Measurements from ENCODE around the gene OR10A5.
"Not testable (repeated sequence)": the region's sequence is repeated elsewhere in the genome, so short reads cannot be mapped to it uniquely, and the experiment has no call there.

The OR10A5 gene

GRCh38 chr11:6876325-6876724 lies 30.8 kb downstream of the OR10A5 start, which contains the start of gene OR10A4:
Gene OR10A4, plus strand, starts transcription at chr11:6876625. Its CDS starts 23 bp downstream, at chr11:6876648.
- no peak for DNase-seq (ENCODE audit: low read depth in 2 of 2)

GRCh38 chr11:6876914-6877313 lies 31.4 kb downstream of the OR10A5 start:
- no peak for DNase-seq (ENCODE audit: low read depth in 2 of 2)

DNA sequence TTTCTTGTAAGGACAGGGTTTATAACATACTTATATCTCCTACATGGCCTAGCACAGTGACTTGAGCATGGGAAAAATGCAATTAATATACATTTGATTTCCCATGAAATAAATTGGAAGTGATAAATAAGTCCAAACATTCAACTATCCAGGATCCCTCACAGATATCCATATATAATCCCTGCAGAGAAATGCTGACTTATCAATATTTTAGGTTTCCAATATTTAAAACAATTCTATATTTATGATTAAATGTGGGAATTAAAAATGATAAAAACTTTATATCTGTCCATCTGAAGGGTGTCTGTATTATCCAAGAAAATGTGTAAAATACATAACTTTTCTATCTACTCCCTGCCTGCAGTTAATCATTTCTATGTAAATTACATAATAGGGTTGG lies 37.3 kb downstream of the OR10A5 start:
- DNase-seq (ENCODE audit: low read depth in 2 of 2): no peak

DNA sequence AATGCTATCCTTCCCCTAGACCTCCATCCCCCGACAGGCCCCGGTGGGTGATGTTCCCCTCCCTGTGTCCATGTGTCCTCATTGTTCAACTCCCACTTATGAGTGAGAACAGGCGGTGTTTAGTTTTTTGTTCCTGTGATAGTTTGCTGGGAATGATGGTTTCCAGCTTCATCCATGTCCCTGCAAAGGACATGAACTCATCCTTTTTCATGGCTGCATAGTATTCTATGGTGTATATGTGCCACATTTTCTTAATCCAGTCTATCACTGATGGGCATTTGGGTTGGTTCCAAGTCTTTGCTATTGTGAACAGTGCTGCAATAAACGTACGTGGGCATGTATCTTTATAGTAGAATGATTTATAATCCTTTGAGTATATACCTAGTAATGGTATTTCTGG lies 42.2 kb downstream of the OR10A5 start:
- DNase-seq (ENCODE audit: low read depth in 2 of 2): not testable (repeated sequence)

- DNase-seq (ENCODE audit: low read depth in 2 of 2): no peak
Measured at GRCh38 chr11:6888830-6889229, 43.3 kb downstream of the OR10A5 start.

DNA sequence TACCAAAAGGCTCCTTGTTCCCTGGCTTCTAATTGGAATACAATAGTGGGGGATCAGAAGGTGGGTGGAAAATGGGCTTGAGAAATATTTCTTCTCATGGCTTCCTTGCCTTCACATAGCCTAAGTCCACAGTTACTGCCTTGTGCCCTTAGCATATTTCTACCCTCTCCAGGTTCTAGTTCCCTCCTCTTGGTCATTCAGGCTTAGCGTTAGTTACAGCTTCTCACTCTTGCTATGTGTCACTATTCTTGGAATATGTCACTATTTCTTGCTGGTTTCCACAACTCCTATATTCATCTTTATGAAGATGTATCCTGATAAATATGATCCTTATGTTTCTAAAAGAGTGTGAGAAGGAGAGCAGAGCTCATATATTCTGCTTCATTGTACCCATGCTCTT lies 44.4 kb downstream of the OR10A5 start:
- DNase-seq (ENCODE audit: low read depth in 2 of 2): no peak

- no peak for DNase-seq (ENCODE audit: low read depth in 2 of 2)
Measured at GRCh38 chr11:6892400-6892799, 46.9 kb downstream of the OR10A5 start, which contains the start of gene OR2D2. Gene OR2D2, minus strand, starts transcription at chr11:6892500. Its CDS starts 0 bp downstream, at chr11:6892500.

GRCh38 chr11:6894097-6894496 lies 48.6 kb downstream of the OR10A5 start:
- DNase-seq (ENCODE audit: low read depth in 2 of 2): no peak

DNA sequence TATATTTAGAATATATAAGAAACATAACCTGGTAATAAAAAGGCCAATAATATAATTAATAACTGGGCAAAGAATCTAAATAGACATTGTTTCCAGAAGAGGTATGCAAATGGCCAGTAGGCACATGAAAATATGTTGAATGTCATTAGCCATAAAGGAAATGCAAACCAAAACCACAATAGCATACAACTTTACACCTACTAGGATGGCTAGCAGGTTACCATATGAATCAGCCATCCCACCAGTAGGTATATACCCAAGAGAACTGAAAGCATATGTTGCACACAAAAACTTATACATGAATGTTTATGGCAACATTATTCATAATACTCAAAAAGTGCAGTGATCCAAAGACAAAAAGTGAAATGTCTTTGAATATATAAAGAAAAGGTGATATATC lies 49.5 kb downstream of the OR10A5 start:
- no peak for DNase-seq (ENCODE audit: low read depth in 2 of 2)

Data from fibroblast of skin of left biceps (primary cell).